NCI-H2196 treated with DMSO at 0.1 percent for 48 hours (cell line): ENCODE measurements around the gene CSNK1G3.
"Not testable (repeated sequence)": the region's sequence is repeated elsewhere in the genome, so short reads cannot be mapped to it uniquely, and the experiment has no call there.

Experiments
- DNase-seq: peaks from one replicate; lab custom pipeline; 2025; ENCODE audit not compliant: unreplicated experiment; lab: John Stamatoyannopoulos, UW

The CSNK1G3 gene

DNA sequence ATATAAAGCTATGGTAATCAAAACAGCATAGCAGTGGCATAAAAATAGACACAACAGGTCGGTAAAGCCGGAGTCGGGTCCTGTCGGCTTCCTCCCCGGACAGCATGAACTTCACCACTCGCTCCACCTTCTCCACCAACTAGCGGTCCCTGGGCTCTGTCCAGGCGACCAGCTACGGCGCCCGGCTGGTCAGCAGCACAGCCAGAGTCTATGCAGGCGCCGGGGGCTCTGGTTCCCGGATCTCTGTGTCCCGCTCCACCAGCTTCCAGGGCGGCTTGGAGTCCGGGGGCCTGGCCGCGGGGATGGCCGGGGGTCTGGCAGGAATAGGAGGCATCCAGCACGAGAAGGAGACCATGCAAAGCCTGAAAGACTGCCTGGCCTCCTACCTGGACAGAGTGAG lies 124.0 kb downstream of the CSNK1G3 start:
- no peak for DNase-seq

GRCh38 chr5:123637028-123637427 lies 125.1 kb downstream of the CSNK1G3 start:
- not testable (repeated sequence) for DNase-seq

GRCh38 chr5:123639244-123639643 lies 127.3 kb downstream of the CSNK1G3 start:
- no peak for DNase-seq

GRCh38 chr5:123645024-123645603 lies 133.1 kb downstream of the CSNK1G3 start:
- no peak for DNase-seq

DNA sequence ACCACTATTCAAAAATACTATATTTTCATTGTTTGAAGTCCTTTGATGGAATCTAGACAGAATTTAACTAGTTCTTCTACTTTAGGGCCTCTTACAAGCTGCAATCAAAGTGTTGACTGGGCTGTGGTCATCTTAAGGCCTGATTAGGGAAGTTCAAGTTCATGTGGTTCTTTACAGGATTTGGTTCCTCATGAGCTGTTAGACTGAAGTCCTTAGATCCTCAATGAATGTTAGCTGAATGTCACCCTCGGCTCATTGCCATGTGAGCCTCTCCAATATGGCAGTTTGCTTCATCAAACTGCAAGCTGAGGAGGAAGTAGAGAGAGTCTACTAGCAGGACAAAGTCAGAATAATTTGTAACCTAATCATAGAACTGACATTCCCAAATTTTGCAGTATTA lies 135.1 kb downstream of the CSNK1G3 start:
- DNase-seq, result no peak

GRCh38 chr5:123651234-123651633 lies 139.3 kb downstream of the CSNK1G3 start:
- DNase-seq, result no peak

DNA sequence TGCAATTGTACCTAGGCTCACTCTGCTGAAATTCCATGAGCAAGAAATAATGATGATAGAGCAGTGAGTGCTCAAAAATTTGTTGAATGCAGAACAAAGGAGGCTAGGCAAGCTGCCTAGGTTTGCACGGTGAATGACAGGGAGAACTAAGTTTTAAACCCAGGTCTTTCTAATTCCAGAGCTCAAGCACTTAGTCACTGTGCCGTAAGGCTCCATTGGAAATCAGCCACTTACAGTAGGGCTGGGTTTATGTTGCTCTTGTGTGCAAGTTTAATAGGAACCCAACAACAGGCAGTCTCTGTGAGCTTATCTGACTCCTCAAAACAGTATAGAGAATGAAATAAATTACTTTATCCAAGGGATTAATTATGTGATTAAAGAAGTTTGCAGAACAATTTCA lies 147.0 kb downstream of the CSNK1G3 start:
- DNase-seq, result no peak

- DNase-seq, result no peak
These were observed 147.5 kb downstream of the CSNK1G3 start for GRCh38 chr5:123659495-123659894.

GRCh38 chr5:123664961-123665360 lies 153.0 kb downstream of the CSNK1G3 start:
- no peak for DNase-seq

- no peak for DNase-seq
These were observed 153.9 kb downstream of the CSNK1G3 start for GRCh38 chr5:123665822-123666371.
